Muscle layer of duodenum (tissue), 2 donors: ENCODE results near the gene GGPS1.

Experiments
- H3K27ac ChIP-seq: one replicate; pipeline ENCODE4 v1.7.0; 2013; ENCODE audit warnings: mild to moderate bottlenecking, low read length
- H3K27me3 ChIP-seq: one replicate; pipeline ENCODE4 v1.7.0; 2013; ENCODE audit warnings: low read depth, mild to moderate bottlenecking, control low read depth, low read length
- H3K36me3 ChIP-seq, 2 donors: one replicate each; pipeline ENCODE4 v1.7.0; 2013; ENCODE audit warnings: low read length in 2 of 2, control low read depth in 1 of 2, mild to moderate bottlenecking in 1 of 2; ENCODE audit not compliant: insufficient read depth in 2 of 2, control insufficient read depth in 1 of 2
- H3K4me1 ChIP-seq, 2 donors: one replicate each; pipeline ENCODE4 v1.7.0; 2013; ENCODE audit warnings: low read length in 2 of 2, mild to moderate bottlenecking in 2 of 2, control low read depth in 1 of 2, moderate library complexity in 1 of 2; ENCODE audit not compliant: insufficient read depth in 2 of 2, control insufficient read depth in 1 of 2
- H3K4me3 ChIP-seq, 2 donors: one replicate each; pipeline ENCODE4 v1.7.0; 2013; ENCODE audit warnings: low read length in 2 of 2, low read depth in 1 of 2, mild to moderate bottlenecking in 1 of 2
- H3K9me3 ChIP-seq, 2 donors: one replicate each; pipeline ENCODE4 v1.7.0; 2013; ENCODE audit warnings: low read length in 2 of 2, control low read depth in 1 of 2, mild to moderate bottlenecking in 1 of 2; ENCODE audit not compliant: control insufficient read depth in 1 of 2
- donor health status: healthy.

GGPS1 gene

DNA sequence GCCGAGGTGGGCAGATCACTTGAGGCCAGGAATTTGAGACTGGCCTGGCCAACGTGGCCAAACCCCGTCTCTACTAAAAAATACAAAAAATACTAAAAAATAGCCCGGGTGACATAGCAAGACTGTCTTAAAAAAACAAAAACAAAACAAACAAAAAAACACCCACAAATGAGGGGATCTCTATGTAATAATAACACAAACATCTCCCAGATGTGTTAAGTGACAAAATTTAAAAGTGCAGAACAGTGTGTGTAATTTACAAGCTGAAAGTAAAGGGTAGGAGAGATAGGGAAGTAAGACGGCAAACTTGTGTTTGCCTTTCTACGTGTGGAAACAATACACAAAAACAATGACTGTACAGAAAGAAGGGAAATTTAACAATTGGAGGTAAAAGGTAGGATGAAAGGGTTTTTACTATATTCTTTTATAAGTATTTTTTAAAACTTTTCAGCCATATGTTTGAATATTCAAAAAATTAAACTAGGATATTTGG lies 36.7 kb upstream of the GGPS1 start:
- H3K27ac ChIP-seq: no peak overlapping the region
- no peaks in the 10 kb centered on the region for H3K36me3 ChIP-seq
- no peaks in the 10 kb centered on the region for H3K9me3 ChIP-seq
- H3K27me3 ChIP-seq: no peaks in the 10 kb centered on the region
- H3K4me3 ChIP-seq: no peak overlapping the region
- H3K4me1 ChIP-seq: peaks cover 0 to 28% of the 10 kb centered on the region in 2 donors

DNA sequence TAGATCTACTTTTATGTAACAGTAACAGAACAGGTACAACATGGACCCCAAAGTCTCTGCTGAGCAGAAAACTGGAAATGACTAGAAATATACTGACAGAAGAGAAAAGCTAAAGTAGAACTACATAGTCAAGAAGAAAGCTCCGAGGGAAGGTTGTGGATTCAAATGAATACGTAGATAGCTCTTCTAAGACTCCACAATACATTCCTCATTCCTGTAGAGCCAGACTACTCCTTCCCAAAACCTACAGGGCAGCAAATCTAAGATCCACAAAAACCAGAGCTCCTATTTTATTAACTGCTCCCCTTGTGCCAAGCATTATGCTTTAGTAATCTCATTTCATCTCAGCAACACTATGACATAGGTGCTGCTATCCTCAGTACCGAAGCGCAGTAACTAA lies 35.6 kb upstream of the GGPS1 start:
- Histone ChIP-seq H3K27me3 (no peaks in the 10 kb centered on the region), H3K4me3 (no peak overlapping the region), H3K36me3 (no peaks in the 10 kb centered on the region), H3K9me3 (no peaks in the 10 kb centered on the region), H3K4me1 (peaks cover 0 to 26% of the 10 kb centered on the region in 2 donors), H3K27ac (no peak overlapping the region)

DNA sequence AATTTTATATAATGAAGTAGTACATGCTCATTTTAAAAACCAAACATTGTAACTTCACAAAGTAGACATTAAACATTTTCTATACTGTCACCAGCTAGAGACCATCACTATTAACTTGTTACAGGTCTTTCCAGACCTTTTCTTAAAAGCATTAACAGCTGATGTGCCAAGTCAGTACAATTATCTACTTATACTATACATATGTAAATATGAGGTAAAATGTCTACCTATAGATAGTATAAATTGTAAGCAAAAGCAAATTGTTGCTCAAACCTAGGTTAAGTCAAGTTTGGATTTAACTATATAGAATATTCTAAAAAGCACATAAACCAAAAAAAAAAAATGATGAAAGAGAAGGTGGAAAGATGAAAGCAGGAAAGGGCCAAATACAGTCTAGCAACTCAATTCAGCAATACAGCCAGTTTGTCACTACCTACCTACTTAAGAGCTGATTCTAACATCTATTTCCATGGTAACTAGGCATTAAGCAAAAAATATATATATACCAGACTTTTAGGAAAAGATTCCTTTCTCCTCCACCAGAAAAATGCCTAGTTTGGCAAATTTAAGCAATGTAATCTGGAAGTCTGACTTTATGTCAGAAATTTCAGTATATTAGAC lies 34.9 kb upstream of the GGPS1 start:
- Histone ChIP-seq H3K27me3 (no peaks in the 10 kb centered on the region), H3K27ac (no peak overlapping the region), H3K9me3 (no peaks in the 10 kb centered on the region), H3K36me3 (no peaks in the 10 kb centered on the region), H3K4me1 (peaks cover 0 to 24% of the 10 kb centered on the region in 2 donors), H3K4me3 (no peak overlapping the region)

- Histone ChIP-seq H3K27me3 (no peaks in the 10 kb centered on the region), H3K27ac (no peak overlapping the region), H3K4me3 (no peak overlapping the region), H3K9me3 (no peaks in the 10 kb centered on the region), H3K4me1 (peaks cover 0 to 25% of the 10 kb centered on the region in 2 donors), H3K36me3 (no peaks in the 10 kb centered on the region)
Measured at GRCh38 chr1:235295902-235296350, 32.4 kb upstream of the GGPS1 start.

DNA sequence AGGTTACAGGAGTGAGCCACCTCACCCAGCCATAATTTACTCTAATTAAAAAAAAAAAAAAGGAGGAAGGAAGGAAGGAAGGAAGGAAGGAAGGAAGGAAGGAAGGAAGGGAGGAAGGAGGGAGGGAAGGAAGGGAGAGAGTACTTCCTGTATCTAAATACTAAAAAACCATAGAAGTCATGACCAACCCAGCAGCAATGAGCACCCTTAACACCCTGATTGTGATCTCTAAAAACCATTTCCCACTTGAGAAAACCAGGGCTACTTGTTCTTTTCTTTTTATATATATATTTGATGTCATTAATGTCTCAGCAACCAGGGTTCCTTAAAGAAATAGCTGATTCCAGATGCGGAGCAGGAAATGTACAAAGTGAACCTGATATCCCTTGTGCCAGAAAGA lies 31.6 kb upstream of the GGPS1 start:
- Histone ChIP-seq H3K27me3 (no peaks in the 10 kb centered on the region), H3K9me3 (no peaks in the 10 kb centered on the region), H3K36me3 (no peaks in the 10 kb centered on the region), H3K4me3 (no peak overlapping the region), H3K4me1 (peaks cover 0 to 27% of the 10 kb centered on the region in 2 donors), H3K27ac (no peak overlapping the region)

GRCh38 chr1:235297579-235297978 lies 30.8 kb upstream of the GGPS1 start:
- Histone ChIP-seq H3K27ac (no peak overlapping the region), H3K27me3 (no peaks in the 10 kb centered on the region), H3K36me3 (no peaks in the 10 kb centered on the region), H3K9me3 (no peaks in the 10 kb centered on the region), H3K4me3 (no peak overlapping the region), H3K4me1 (peaks cover 0 to 29% of the 10 kb centered on the region in 2 donors)

GRCh38 chr1:235298758-235299157 lies 29.6 kb upstream of the GGPS1 start:
- H3K27ac ChIP-seq: no peak overlapping the region
- no peak overlapping the region for H3K4me3 ChIP-seq
- H3K4me1 ChIP-seq: peaks cover 0 to 25% of the 10 kb centered on the region in 2 donors
- H3K9me3 ChIP-seq: no peaks in the 10 kb centered on the region
- no peaks in the 10 kb centered on the region for H3K27me3 ChIP-seq
- no peaks in the 10 kb centered on the region for H3K36me3 ChIP-seq

DNA sequence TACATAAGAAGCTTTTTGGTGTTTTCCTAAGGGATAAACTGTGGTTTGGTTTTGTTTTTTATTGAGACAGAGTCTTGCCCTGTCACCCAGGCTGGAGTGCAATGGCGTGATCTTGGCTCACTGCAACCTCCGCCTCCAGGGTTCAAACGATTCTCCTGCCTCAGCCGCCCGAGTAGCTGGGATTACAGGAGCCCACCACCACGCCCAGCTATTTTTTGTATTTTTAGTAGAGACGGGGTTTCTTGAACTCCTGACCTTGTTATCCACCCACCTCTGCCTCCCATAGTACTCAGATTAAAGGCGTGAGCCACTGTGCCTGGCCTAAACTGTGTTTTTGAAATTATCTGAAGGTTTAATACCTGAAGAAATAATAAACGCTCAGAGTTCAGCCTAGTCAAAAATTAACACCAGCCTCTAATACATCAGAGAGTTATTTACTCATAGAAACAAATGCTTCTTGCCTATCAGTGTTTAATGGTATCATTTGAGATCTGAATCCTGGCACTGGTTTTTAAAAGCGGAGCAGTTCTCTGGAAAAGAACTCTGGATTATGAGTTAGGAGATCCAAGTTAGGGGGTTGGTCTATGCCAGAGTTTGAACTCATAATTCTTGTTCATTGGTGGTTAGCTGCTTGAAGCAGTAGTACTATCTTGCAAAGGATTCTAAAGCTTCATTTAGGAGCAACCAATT lies 29.1 kb upstream of the GGPS1 start:
- H3K4me1 ChIP-seq: peaks cover under 1 to 26% of the 10 kb centered on the region in 2 donors
- H3K36me3 ChIP-seq: no peaks in the 10 kb centered on the region
- no peak overlapping the region for H3K27ac ChIP-seq
- no peaks in the 10 kb centered on the region for H3K9me3 ChIP-seq
- H3K27me3 ChIP-seq: no peaks in the 10 kb centered on the region
- no peak overlapping the region for H3K4me3 ChIP-seq

DNA sequence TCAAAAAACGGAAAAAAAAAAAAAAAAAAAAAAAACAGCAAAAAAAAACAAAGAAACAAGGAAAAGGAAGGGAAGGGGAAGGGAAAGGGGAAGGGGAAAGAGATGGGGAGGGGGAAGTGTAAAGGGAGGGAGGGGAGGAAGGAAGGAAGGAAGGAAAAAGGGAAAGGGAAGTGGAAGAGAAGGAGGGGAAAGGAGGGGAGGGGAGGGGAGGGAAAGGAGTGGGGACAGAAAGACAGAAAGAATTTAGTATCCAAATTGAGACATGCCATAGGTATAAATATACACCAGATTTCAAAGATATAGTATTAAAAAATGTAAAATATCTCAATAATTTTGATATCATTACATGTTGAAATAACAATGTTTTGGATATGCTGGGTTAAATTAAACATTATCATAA lies 26.2 kb upstream of the GGPS1 start:
- H3K4me3 ChIP-seq: no peak overlapping the region
- no peak overlapping the region for H3K27ac ChIP-seq
- H3K36me3 ChIP-seq: no peaks in the 10 kb centered on the region
- H3K9me3 ChIP-seq: no peaks in the 10 kb centered on the region
- H3K27me3 ChIP-seq: no peaks in the 10 kb centered on the region
- peaks cover 10 to 50% of the 10 kb centered on the region in 2 donors for H3K4me1 ChIP-seq

GRCh38 chr1:235304549-235305451 lies 23.6 kb upstream of the GGPS1 start:
- H3K27me3 ChIP-seq: no peaks in the 10 kb centered on the region
- H3K27ac ChIP-seq: peak overlapping the region; percentile 54
- H3K4me1 ChIP-seq: peaks cover 10 to 50% of the 10 kb centered on the region in 2 donors
- H3K36me3 ChIP-seq: no peaks in the 10 kb centered on the region
- no peak overlapping the region for H3K4me3 ChIP-seq
- H3K9me3 ChIP-seq: no peaks in the 10 kb centered on the region
